Measurements from ENCODE around the gene ACMSD.

- TF ChIP-seq REST (IDR thresholded peaks at IDR 0.05; ENCODE audit: unreplicated experiment) (no peak), NANOG (IDR thresholded peaks at IDR 0.05; ENCODE audit: borderline replicate concordance) (no peak), POLR2AphosphoS5 (IDR thresholded peaks at IDR 0.05; ENCODE audit: low read depth) (no peak), CTCF (conservative IDR thresholded peaks at IDR 0.05; ENCODE audit: low read depth in 2 of 2) (no peak), EZH2phosphoT487 (IDR thresholded peaks at IDR 0.05; ENCODE audit: unreplicated experiment) (no peak), CREB1 (CRISPR knock-in tag; IDR thresholded peaks at IDR 0.05; ENCODE audit: low read depth) (no peak), JUNB (IDR thresholded peaks at IDR 0.05; ENCODE audit: unreplicated experiment) (no peak), EZH2 (IDR thresholded peaks at IDR 0.05; ENCODE audit: low read depth, unreplicated experiment) (no peak), ETS1 (IDR thresholded peaks at IDR 0.05) (no peak), ZNF114 (CRISPR knock-in tag; IDR thresholded peaks at IDR 0.05) (no peak), ZNF331 (CRISPR knock-in tag; IDR thresholded peaks at IDR 0.05; ENCODE audit: low read depth) (no peak)
These were observed 68.3 kb downstream of the ACMSD start for GRCh38 chr2:134906726-134907125.

All from GM23338 (cell line).